Fibroblast of skin of left quadriceps (primary cell): Measurements from ENCODE around the gene TRIM74.
"Not testable (repeated sequence)": the region's sequence is repeated elsewhere in the genome, so short reads cannot be mapped to it uniquely, and the experiment has no call there.

ENCODE experiments used
- DNase-seq, 2 experiments: peaks; one replicate each; pipeline ENCODE4 v3.0.0-alpha.2; 2013; ENCODE audit warnings: low read depth in 2 of 2

The TRIM74 gene

GRCh38 chr7:72911395-72911794, 57.9 kb downstream of the TRIM74 start:
- DNase-seq = not testable (repeated sequence)
